Naive thymus-derived CD8-positive, alpha-beta T cell (primary cell): Measurements from ENCODE around the gene IRF4. TPM values are rescaled to one million over a fixed set of nuclear protein-coding genes. Genes with fewer than 3 reads are reported as not detected.
A peak's percentile ranks its signal among the peaks of the same experiment; 100 is the strongest.

ENCODE experiments used
- ATAC-seq, 2 donors: fragments of 150-1000 bp; cut with Tn5 transposase in 1 of 2; sonication (Bioruptor Pico), chemical (Tn5 transposase) in 1 of 2; 1 replicate in 1 of 2; 2 replicates in 1 of 2; pipeline ENCODE4 v1.10.0; 2021; ENCODE audit warnings: mild to moderate bottlenecking in 2 of 2, moderate library complexity in 2 of 2
- POLR2A ChIA-PET: fragments of 350-600 bp; sonication (Branson Sonifier 250); formaldehyde crosslinking; loops from one replicate; lab custom pipeline; 2021; ENCODE audit warnings: antibody characterized with exemption; lab: Charles Lee
- DNase-seq, 10 donors: peaks; one replicate each; pipeline versions ENCODE4 v3.0.0 to v3.0.0-alpha.2; 2020 to 2022
- H3K27ac Mint-ChIP-seq, 10 donors: one replicate each; pipeline ENCODE4 v1.8.0; 2020 to 2022; ENCODE audit warnings: mild to moderate bottlenecking in 10 of 10, mixed read lengths in 10 of 10, moderate library complexity in 4 of 10, inconsistent platforms in 1 of 10
- H3K27me3 Mint-ChIP-seq, 5 donors: one replicate each; pipeline ENCODE4 v1.8.0; 2021 to 2022; ENCODE audit warnings: mixed read lengths in 5 of 5
- H3K36me3 Mint-ChIP-seq, 3 donors: one replicate each; pipeline ENCODE4 v1.8.0; 2020 to 2022; ENCODE audit warnings: mixed read lengths in 3 of 3, mild to moderate bottlenecking in 2 of 3, inconsistent platforms in 1 of 3
- H3K4me1 Mint-ChIP-seq, 4 donors: one replicate each; pipeline ENCODE4 v1.8.0; 2021 to 2022; ENCODE audit warnings: mixed read lengths in 4 of 4
- H3K4me3 Mint-ChIP-seq, 10 donors: one replicate each; pipeline ENCODE4 v1.8.0; 2020 to 2022; ENCODE audit warnings: mild to moderate bottlenecking in 10 of 10, mixed read lengths in 10 of 10, moderate library complexity in 6 of 10, inconsistent platforms in 1 of 10
- H3K9me3 Mint-ChIP-seq, 9 donors: one replicate each; pipeline ENCODE4 v1.8.0; 2020 to 2022; ENCODE audit warnings: mixed read lengths in 9 of 9, mild to moderate bottlenecking in 3 of 9, inconsistent platforms in 1 of 9, moderate library complexity in 1 of 9
- polyA plus RNA-seq, 3 donors: library from polyadenylated mRNA; unstranded; fragments of 300-500 nt; fragmentation: Illumina TruSeq; gene quantifications; one replicate each; pipeline ENCODE4 v1.2.3, GENCODE V29; 2021
- total RNA-seq, 8 experiments: library from RNA in 2 of 8; stranded (reverse) in 2 of 8; gene quantifications; one replicate each; pipeline ENCODE4 v1.2.3 and lab custom pipeline; 2021 to 2026

Gene IRF4
- total and polyA plus RNA-seq, 5 experiments from 2014 or later, result 0.44 to 10.4 (median 0.97) TPM

GRCh38 chr6:347951-348859, 43.3 kb upstream of the IRF4 start:
- Mint-ChIP-seq H3K27me3 (no peaks in the 10 kb centered on the region), H3K9me3 (peaks cover 0 to 12% (median 0%) of the 10 kb centered on the region in 9 donors), H3K4me1 (peaks cover 8 to 21% (median 15%) of the 10 kb centered on the region in 4 donors), H3K27ac (peak overlapping the region in 1 of 10 donors; percentile 41), H3K4me3 (no peak overlapping the region), H3K36me3 (peaks cover 0 to 72% (median 20%) of the 10 kb centered on the region in 3 donors)
- POLR2A ChIA-PET, result no interaction called here
- DNase-seq, result no peak
- ATAC-seq, result no peak

DNA sequence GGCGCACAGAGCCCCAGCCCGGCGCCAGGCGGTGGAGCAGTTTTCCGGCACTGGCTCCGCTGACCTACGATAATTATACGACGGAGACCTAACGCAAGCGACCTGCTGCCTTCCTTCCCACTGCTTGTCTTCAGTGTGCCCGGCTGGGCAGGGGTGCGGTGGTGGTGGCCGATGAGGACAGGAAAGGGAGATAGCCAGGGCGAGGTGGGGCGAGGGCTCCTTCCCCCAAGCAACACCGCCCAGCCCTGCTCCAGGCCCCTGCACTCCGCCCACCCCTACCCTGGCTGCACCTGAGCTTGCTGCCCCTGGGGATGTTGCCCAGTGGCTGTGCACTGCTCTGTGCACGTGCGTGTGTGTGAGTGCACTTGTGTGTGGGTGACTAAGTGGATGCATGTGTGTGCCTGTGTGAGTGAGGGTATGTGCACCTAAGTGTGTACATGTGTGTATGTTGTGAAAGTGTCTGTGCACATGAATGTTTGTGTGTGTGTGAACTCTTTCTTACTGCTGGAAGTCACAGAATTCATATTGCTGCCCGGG, 42.6 kb upstream of the IRF4 start:
- POLR2A ChIA-PET, result no interaction called here

GRCh38 chr6:349491-349921, 42.0 kb upstream of the IRF4 start:
- Mint-ChIP-seq H3K27me3 (no peaks in the 10 kb centered on the region), H3K36me3 (peaks cover 0 to 66% (median 19%) of the 10 kb centered on the region in 3 donors), H3K4me3 (no peak overlapping the region), H3K4me1 (peaks cover 1 to 15% (median 6%) of the 10 kb centered on the region in 4 donors), H3K9me3 (peaks cover 0 to 16% (median 0%) of the 10 kb centered on the region in 9 donors), H3K27ac (peak overlapping the region in 1 of 10 donors; percentile 18)
- POLR2A ChIA-PET, result no interaction called here
- no peak for ATAC-seq
- DNase-seq, result no peak

More for the DNA sequence above, 42.6 kb upstream of the IRF4 start:
- Mint-ChIP-seq H3K9me3 (peaks cover 0 to 16% (median 0%) of the 10 kb centered on the region in 9 donors), H3K4me1 (peaks cover 1 to 19% (median 9%) of the 10 kb centered on the region in 4 donors), H3K27me3 (no peaks in the 10 kb centered on the region), H3K4me3 (no peak overlapping the region), H3K36me3 (peaks cover 0 to 67% (median 19%) of the 10 kb centered on the region in 3 donors), H3K27ac (peak overlapping the region in 2 of 10 donors; percentile 18 to 41)
- no peak for DNase-seq
- no peak for ATAC-seq

DNA sequence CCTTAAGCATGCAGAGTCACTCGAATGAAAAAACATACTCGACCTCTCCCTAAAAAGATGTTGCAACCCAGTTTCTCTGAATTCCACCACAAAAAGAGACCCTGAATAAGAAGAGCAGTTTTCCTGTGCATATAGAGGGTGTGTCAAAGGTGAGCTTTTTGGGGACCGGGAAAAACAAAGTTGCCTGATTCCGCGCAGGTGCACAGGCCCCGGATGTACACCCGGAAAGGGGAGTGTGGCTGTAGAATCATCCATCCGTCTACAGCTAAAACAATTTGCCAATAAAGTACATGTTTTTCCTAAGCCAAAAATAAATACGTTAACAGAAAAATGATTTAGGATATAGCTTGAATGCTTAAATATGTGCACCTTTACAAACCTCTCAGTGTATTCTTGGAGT, 41.2 kb upstream of the IRF4 start:
- no peak for DNase-seq
- Mint-ChIP-seq H3K27me3 (no peaks in the 10 kb centered on the region), H3K36me3 (peaks cover 0 to 64% (median 19%) of the 10 kb centered on the region in 3 donors), H3K4me3 (no peak overlapping the region), H3K27ac (no peak overlapping the region), H3K9me3 (peaks cover 0 to 16% (median 0%) of the 10 kb centered on the region in 9 donors), H3K4me1 (peaks cover 0 to 18% (median 8%) of the 10 kb centered on the region in 4 donors)
- ATAC-seq, result no peak
- POLR2A ChIA-PET, result no interaction called here

DNA sequence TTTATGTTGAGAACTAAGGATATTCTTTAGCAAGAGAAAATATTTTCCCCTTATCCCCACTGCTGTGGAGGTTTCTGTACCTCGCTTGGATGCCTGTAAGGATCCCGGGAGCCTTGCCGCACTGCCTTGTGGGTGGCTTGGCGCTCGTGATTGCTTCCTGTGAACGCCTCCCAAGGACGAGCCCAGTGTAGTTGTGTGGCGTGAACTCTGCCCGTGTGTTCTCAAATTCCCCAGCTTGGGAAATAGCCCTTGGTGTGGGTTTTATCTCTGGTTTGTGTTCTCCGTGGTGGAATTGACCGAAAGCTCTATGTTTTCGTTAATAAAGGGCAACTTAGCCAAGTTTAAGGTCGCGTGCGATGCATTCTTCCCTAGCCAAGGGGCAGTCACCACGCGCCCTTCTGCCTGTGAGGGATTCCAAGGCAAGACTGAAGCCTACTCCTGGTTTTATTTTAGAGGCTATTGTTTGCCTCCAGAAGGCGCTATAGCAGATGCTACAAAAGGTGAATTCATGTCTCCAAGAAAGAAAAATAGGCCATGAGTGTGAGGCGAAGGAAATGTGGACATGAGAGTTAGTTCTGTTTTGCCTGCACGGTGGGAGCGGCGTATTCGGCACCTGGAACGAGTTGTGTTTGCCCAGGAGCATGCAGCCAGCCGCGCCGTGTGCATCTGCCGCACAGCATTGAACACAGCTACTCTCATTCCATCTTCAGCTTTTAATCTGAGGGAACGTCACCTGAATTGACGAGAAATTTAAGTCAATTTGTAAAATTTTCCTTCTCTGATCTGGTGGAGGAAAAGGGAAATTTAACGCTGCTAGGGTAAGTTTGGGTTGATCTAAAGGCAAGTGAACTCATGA, 40.3 kb upstream of the IRF4 start:
- POLR2A ChIA-PET, result no interaction called here
- no peak for ATAC-seq
- Mint-ChIP-seq H3K36me3 (peaks cover 0 to 55% (median 14%) of the 10 kb centered on the region in 3 donors), H3K27me3 (no peaks in the 10 kb centered on the region), H3K9me3 (peaks cover 0 to 16% (median 0%) of the 10 kb centered on the region in 9 donors), H3K27ac (no peak overlapping the region), H3K4me3 (no peak overlapping the region), H3K4me1 (peaks cover 0 to 16% (median 9%) of the 10 kb centered on the region in 4 donors)
- no peak for DNase-seq

- POLR2A ChIA-PET, result no interaction called here
- H3K27me3 Mint-ChIP-seq, result no peaks in the 10 kb centered on the region
- no peak overlapping the region for H3K4me3 Mint-ChIP-seq
- DNase-seq, result no peak
- peaks cover 5 to 18% (median 11%) of the 10 kb centered on the region in 4 donors for H3K4me1 Mint-ChIP-seq
- H3K36me3 Mint-ChIP-seq, result peaks cover 0 to 49% (median 14%) of the 10 kb centered on the region in 3 donors
- H3K27ac Mint-ChIP-seq, result peak overlapping the region in 1 of 10 donors; percentile 52
- peaks cover 0 to 16% (median 0%) of the 10 kb centered on the region in 9 donors for H3K9me3 Mint-ChIP-seq
- ATAC-seq, result no peak
These were observed 39.7 kb upstream of the IRF4 start for GRCh38 chr6:351867-352289.

GRCh38 chr6:352474-352873, 39.1 kb upstream of the IRF4 start:
- DNase-seq, result no peak
- POLR2A ChIA-PET, result no interaction called here
- H3K9me3 Mint-ChIP-seq, result peaks cover 0 to 16% (median 0%) of the 10 kb centered on the region in 9 donors

GRCh38 chr6:352896-353470, 38.6 kb upstream of the IRF4 start:
- ATAC-seq, result no peak
- no peak for DNase-seq
- Mint-ChIP-seq H3K9me3 (peaks cover 0 to 16% (median 0%) of the 10 kb centered on the region in 9 donors), H3K4me3 (no peak overlapping the region), H3K4me1 (peaks cover 8 to 18% (median 11%) of the 10 kb centered on the region in 4 donors), H3K36me3 (peaks cover 0 to 37% (median 10%) of the 10 kb centered on the region in 3 donors), H3K27me3 (no peaks in the 10 kb centered on the region), H3K27ac (peak overlapping the region in 2 of 10 donors; percentile 43 to 66)
- POLR2A ChIA-PET, result no interaction called here

More at GRCh38 chr6:352474-352873, 39.1 kb upstream of the IRF4 start:
- Mint-ChIP-seq H3K36me3 (peaks cover 0 to 43% (median 14%) of the 10 kb centered on the region in 3 donors), H3K4me3 (no peak overlapping the region), H3K27me3 (no peaks in the 10 kb centered on the region), H3K4me1 (peaks cover 8 to 18% (median 11%) of the 10 kb centered on the region in 4 donors), H3K27ac (peak overlapping the region in 1 of 10 donors; percentile 52)
- no peak for ATAC-seq

DNA sequence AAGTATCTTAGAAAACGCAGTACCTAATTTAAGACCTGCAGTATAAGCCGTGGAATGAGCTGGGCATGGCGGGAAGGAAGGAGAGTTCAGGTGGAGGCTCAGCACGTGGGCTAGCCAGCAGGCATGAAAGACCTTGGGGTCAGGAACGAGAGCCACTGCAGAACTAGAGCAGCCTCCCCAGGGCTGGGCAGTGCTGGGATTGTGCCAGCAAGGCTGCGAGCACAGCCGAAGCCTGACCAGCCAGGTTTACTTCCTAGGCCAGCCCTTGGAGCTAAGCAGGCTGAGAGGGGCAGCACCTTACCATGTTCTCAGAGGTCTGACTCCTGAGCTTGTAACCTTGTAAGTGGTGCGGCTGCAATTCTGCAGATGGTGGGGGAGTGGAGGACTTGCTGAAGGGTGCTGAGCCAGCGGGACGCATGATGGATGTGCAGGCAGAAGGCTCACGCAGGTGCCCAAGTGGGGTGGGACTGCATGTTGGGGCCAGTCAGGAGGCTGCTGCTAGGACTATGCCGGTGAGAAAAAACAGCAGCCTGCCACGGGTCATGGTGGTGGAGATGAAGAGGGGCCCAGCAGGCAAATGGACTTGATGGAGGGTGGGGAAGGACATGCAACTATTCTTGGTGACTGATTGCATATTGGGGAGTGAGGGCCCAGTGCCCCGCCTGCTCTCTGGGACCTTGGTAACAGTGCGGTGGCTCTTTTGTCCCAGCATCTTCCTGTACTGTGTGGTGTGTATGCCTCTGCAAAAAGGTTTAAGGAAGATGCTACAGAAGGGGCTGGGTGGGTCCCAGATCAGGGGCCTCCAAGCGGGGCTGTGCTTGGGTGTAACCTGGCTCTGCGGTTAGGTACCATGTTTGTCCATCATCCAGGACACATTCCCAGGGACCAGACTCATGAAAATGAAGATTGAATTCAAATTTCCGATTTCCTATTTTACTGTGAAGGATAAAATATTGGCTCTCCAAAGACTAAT, 37.6 kb upstream of the IRF4 start:
- ATAC-seq, result no peak
- H3K36me3 Mint-ChIP-seq, result peaks cover 0 to 28% (median 6%) of the 10 kb centered on the region in 3 donors
- H3K27ac Mint-ChIP-seq, result peak overlapping the region in 3 of 10 donors; percentile 4 to 66 (median 43)
- peaks cover 0 to 18% (median 0%) of the 10 kb centered on the region in 9 donors for H3K9me3 Mint-ChIP-seq
- H3K4me3 Mint-ChIP-seq, result no peak overlapping the region
- H3K4me1 Mint-ChIP-seq, result peaks cover 15 to 23% (median 19%) of the 10 kb centered on the region in 4 donors
- no peaks in the 10 kb centered on the region for H3K27me3 Mint-ChIP-seq
- POLR2A ChIA-PET, result no interaction called here
- no peak for DNase-seq

- H3K4me3 Mint-ChIP-seq, result no peak overlapping the region
- DNase-seq, result no peak
- peaks cover 0 to 15% (median 0%) of the 10 kb centered on the region in 9 donors for H3K9me3 Mint-ChIP-seq
- H3K36me3 Mint-ChIP-seq, result peaks cover 0 to 20% (median 5%) of the 10 kb centered on the region in 3 donors
- no peak overlapping the region for H3K27ac Mint-ChIP-seq
- ATAC-seq, result no peak
- POLR2A ChIA-PET, result no interaction called here
- no peaks in the 10 kb centered on the region for H3K27me3 Mint-ChIP-seq
- H3K4me1 Mint-ChIP-seq, result peaks cover 15 to 24% (median 21%) of the 10 kb centered on the region in 4 donors
These were observed 36.8 kb upstream of the IRF4 start for GRCh38 chr6:354631-355280.
